ENCODE results near the gene NFS1. TPM values are rescaled to one million over a fixed set of nuclear protein-coding genes. Genes with fewer than 3 reads are reported as not detected.
"Not testable (repeated sequence)": the region's sequence is repeated elsewhere in the genome, so short reads cannot be mapped to it uniquely, and the experiment has no call there.

NFS1 gene
- total RNA-seq (10 to 100 TPM; 84.1 to 90.6 TPM), polyA plus RNA-seq (ENCODE audit: insufficient read depth, low read depth, low replicate concordance) (86.6 TPM)
- long read RNA-seq, donor 1, transcript NFS1-203 (13 exons, 3,012 nt), result major isoform, 9 of 15 reads
- long read RNA-seq, donor 1, partial matches to known transcripts, result 5 of 15 reads
- long read RNA-seq, donor 1, other reads (novel, unspliced or antisense), result 0 of 15 reads
- long read RNA-seq, donor 2, transcript NFS1-203 (13 exons, 3,012 nt), result major isoform, 7 of 7 reads
- long read RNA-seq, donor 2, partial matches to known transcripts, result 0 of 7 reads
- long read RNA-seq, donor 2, other reads (novel, unspliced or antisense), result 0 of 7 reads

GRCh38 chr20:35699127-35699956 is at the start of gene NFS1, which contains the start of gene ROMO1:
TSS of gene NFS1 (minus strand) at chr20:35699352. CDS start at chr20:35699288, 64 bp downstream.
TSS of gene ROMO1 (plus strand) at chr20:35699405. CDS start at chr20:35699633, 228 bp downstream.
- intact Hi-C loops (cut with DNase I; ENCODE audit: low total_unique reads), result no loop called here
- H3K36me3 ChIP-seq (ENCODE audit: low read depth, missing control alignments), result no peaks in the 10 kb centered on the region
- H3K27me3 ChIP-seq, result no peaks in the 10 kb centered on the region
- peak within 1 kb of the TSS; percentile 88 to 91 for H3K27ac ChIP-seq
- H3K4me1 ChIP-seq, result peaks cover 19% of the 10 kb centered on the region
- no peak for TF ChIP-seq POLR2A (IDR thresholded peaks at IDR 0.05)
- TF ChIP-seq CTCF (IDR thresholded peaks at IDR 0.05), result peak in 2 of 3 experiments; percentile 26 to 46
- WGBS, 2 donors, result 0 to 1% methylated on average over 5 to 69 of the region's 81 CpGs
- peak; percentile 91 for DNase-seq
- no peaks in the 10 kb centered on the region for H3K9me3 ChIP-seq
- H3K4me3 ChIP-seq, result peak within 1 kb of the TSS; percentile 92 to 97

GRCh38 chr20:35744492-35744841 is 45.3 kb upstream of the NFS1 start:
- WGBS, 2 donors, result 86 to 92% methylated on average over 3 of the region's 3 CpGs
- DNase-seq; H3K36me3 ChIP-seq (ENCODE audit: low read depth, missing control alignments); H3K4me3 ChIP-seq; H3K27me3 ChIP-seq; intact Hi-C loops (cut with DNase I; ENCODE audit: low total_unique reads); H3K9me3 ChIP-seq: not testable (repeated sequence)
- Histone ChIP-seq H3K27ac (peak overlapping the region; percentile 96), H3K4me1 (peaks cover 19% of the 10 kb centered on the region)

GRCh38 chr20:35743693-35744491 is 44.7 kb upstream of the NFS1 start:
- Histone ChIP-seq H3K4me1 (peaks cover 22% of the 10 kb centered on the region), H3K36me3 (ENCODE audit: low read depth, missing control alignments) (no peaks in the 10 kb centered on the region), H3K27ac (peak overlapping the region; percentile 96), H3K27me3 (no peaks in the 10 kb centered on the region), H3K9me3 (no peaks in the 10 kb centered on the region), H3K4me3 (no peak overlapping the region)
- intact Hi-C loops (cut with DNase I; ENCODE audit: low total_unique reads), result no loop called here
- DNase-seq, result no peak
- 53 to 67% methylated on average over 15 of the region's 15 CpGs for WGBS, 2 donors
- no peak for TF ChIP-seq POLR2A (IDR thresholded peaks at IDR 0.05)
- no peak for TF ChIP-seq CTCF (IDR thresholded peaks at IDR 0.05)

- no peak for TF ChIP-seq CTCF (IDR thresholded peaks at IDR 0.05)
- no peak for TF ChIP-seq POLR2A (IDR thresholded peaks at IDR 0.05)
- 0 to 1% methylated on average over 8 of the region's 8 CpGs for WGBS, 2 donors
Observed at GRCh38 chr20:35742741-35743523, 43.8 kb upstream of the NFS1 start.

More at GRCh38 chr20:35742741-35743523, 43.8 kb upstream of the NFS1 start:
- no peak for DNase-seq
- Histone ChIP-seq H3K36me3 (ENCODE audit: low read depth, missing control alignments) (no peaks in the 10 kb centered on the region), H3K27me3 (no peaks in the 10 kb centered on the region), H3K4me3 (peak overlapping the region; percentile 88 to 98), H3K4me1 (peaks cover 22% of the 10 kb centered on the region), H3K9me3 (no peaks in the 10 kb centered on the region), H3K27ac (peak overlapping the region; percentile 96)
- intact Hi-C loops (cut with DNase I; ENCODE audit: low total_unique reads), result no loop called here
